RWPE1 (cell line): ENCODE measurements around the gene SYMPK.

Experiments
- CTCF ChIA-PET: fragments of 350-600 bp; sonication (Branson Sonifier 250); formaldehyde crosslinking; extraction: SDS; loops from one replicate; lab custom pipeline; 2021; lab: Yijun Ruan, JAX
- POLR2A ChIA-PET: fragments of 400-600 bp; formaldehyde crosslinking; extraction: SDS; loops from one replicate; lab custom pipeline; 2020; ENCODE audit warnings: antibody characterized with exemption; ENCODE audit not compliant: low non-redundant PET; lab: Yijun Ruan, JAX
- DNase-seq: peaks from one replicate; pipeline ENCODE4 v3.0.0; 2012; ENCODE audit warnings: low spot score
- H3K27ac ChIP-seq: fragments of 450-650 bp; 2 replicates; pipeline ENCODE4 v1.5.1; 2017
- TF ChIP-seq, protein P1 (sequence below): fragments of 450-650 bp; conservative IDR thresholded peaks from 2 replicates; pipeline ENCODE4 v1.5.1; 2017; ENCODE audit warnings: low read depth, mild to moderate bottlenecking

The SYMPK gene

DNA sequence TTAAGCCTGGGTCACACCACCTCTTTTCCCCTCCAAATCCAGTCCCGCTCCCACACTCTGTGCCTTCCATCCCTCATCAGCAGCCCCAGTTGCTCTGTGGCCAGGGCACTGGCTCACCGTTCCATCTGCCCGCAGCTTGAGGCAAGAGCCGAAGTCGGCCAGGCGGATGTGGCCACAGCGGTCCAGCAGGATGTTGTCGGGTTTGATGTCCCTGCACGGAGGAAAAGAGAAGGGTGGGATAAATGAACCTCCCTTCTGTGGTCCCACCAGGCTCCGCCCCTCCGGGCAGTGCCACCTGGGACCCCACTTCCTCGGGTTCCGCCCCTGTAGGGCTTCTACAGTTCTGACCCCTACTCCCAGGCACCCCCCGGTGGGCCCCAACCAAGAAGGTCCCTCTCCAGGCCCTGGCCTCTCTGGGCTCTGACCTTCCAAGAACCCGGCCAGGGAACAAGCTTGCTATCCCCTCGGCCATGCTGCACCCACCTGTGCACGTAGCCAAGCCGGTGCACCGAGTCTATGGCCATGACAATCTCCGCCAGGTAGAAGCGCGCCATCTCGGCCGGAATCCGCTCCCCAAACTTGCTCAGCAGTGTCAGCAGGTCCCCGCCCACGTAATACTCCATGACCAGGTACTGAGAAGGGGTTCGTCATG lies 84.8 kb downstream of the SYMPK start:
- TF ChIP-seq, protein P1, sequence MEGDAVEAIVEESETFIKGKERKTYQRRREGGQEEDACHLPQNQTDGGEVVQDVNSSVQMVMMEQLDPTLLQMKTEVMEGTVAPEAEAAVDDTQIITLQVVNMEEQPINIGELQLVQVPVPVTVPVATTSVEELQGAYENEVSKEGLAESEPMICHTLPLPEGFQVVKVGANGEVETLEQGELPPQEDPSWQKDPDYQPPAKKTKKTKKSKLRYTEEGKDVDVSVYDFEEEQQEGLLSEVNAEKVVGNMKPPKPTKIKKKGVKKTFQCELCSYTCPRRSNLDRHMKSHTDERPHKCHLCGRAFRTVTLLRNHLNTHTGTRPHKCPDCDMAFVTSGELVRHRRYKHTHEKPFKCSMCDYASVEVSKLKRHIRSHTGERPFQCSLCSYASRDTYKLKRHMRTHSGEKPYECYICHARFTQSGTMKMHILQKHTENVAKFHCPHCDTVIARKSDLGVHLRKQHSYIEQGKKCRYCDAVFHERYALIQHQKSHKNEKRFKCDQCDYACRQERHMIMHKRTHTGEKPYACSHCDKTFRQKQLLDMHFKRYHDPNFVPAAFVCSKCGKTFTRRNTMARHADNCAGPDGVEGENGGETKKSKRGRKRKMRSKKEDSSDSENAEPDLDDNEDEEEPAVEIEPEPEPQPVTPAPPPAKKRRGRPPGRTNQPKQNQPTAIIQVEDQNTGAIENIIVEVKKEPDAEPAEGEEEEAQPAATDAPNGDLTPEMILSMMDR: no peak
- ChIA-PET POLR2A (interaction anchor here (1.0 kb wide), 1 partner anchor 8 kb away, joined by 3 read pairs; no protein-coding TSS in a partner anchor), CTCF (interaction anchor here (1.7 kb wide), 1 partner anchor 8 kb away, joined by 25 read pairs; no protein-coding TSS in a partner anchor)
- no peak for DNase-seq
- H3K27ac ChIP-seq: peak overlapping the region; percentile 98

DNA sequence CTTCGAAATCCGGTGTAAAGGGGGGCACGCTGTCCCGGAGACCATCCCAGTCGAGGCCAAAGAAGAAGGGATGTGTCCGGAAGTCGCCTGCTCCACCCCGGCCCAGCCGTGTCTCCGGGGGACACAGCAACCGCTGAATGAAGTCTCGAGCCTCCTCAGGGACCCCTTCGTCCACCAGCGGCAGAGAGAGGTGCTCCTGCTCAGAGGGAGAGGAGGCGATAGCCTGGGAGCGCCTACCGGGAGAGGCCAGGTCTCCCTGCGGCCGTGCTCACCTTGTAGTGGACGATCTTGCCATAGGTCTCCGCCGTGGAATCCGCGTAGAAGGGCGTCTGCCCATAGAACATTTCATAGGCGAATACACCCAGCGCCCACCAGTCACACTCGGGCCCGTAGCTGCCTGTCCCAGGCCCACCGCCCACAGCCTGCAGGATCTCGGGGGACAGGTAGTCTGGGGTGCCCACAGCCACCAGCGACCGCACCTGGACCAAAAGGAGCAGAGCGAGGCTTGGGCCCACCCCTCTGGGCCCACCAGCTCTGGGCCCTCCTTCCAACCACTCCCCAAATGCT lies 85.5 kb downstream of the SYMPK start:
- peak overlapping the region; percentile 98 for H3K27ac ChIP-seq
- ChIA-PET CTCF (no interaction called here), POLR2A (no interaction called here)
- DNase-seq: no peak
- TF ChIP-seq, protein P1: no peak

- DNase-seq: no peak
- peak overlapping the region; percentile 45 for H3K27ac ChIP-seq
- TF ChIP-seq, protein P1: no peak
- ChIA-PET POLR2A (no interaction called here), CTCF (interaction anchor here (0.6 kb wide), 1 partner anchor 24 kb away, joined by 3 read pairs; no protein-coding TSS in a partner anchor)
These were observed 88.2 kb downstream of the SYMPK start for GRCh38 chr19:45774765-45775164.

GRCh38 chr19:45773384-45773783 lies 89.6 kb downstream of the SYMPK start:
- peak overlapping the region; percentile 98 for H3K27ac ChIP-seq
- no peak for DNase-seq
- CTCF ChIA-PET: interaction anchor here (0.7 kb wide), 1 partner anchor 28 kb away, joined by 5 read pairs; no protein-coding TSS in a partner anchor
- POLR2A ChIA-PET: no interaction called here
- TF ChIP-seq, protein P1: no peak

- peak overlapping the region; percentile 98 for H3K27ac ChIP-seq
- TF ChIP-seq, protein P1: no peak
- CTCF ChIA-PET: interaction anchor here (0.7 to 1.4 kb wide), 3 partner anchors 9 to 28 kb away, joined by 3 to 5 read pairs (median 4); no protein-coding TSS in a partner anchor
- no peak for DNase-seq
- POLR2A ChIA-PET: interaction anchor here (0.6 kb wide), 1 partner anchor 83 kb away, joined by 4 read pairs; no protein-coding TSS in a partner anchor
These were observed 90.0 kb downstream of the SYMPK start for GRCh38 chr19:45772912-45773311.

- DNase-seq: no peak
- TF ChIP-seq, protein P1: no peak
- H3K27ac ChIP-seq: peak overlapping the region; percentile 98
- CTCF ChIA-PET: interaction anchor here (0.6 to 1.4 kb wide), 4 partner anchors 9 to 53 kb away, joined by 3 to 5 read pairs (median 4); no protein-coding TSS in a partner anchor
- POLR2A ChIA-PET: interaction anchor here (0.6 kb wide), 1 partner anchor 82 kb away, joined by 4 read pairs; no protein-coding TSS in a partner anchor
These were observed 90.7 kb downstream of the SYMPK start for GRCh38 chr19:45772130-45772840.
